Breast epithelium (tissue), 4 donors: ENCODE data around the gene MYO1D. TPM values are rescaled to one million over a fixed set of nuclear protein-coding genes. Genes with fewer than 3 reads are reported as not detected.

Experiments
- DNase-seq, 2 donors: peaks; one replicate each; pipeline ENCODE4 v3.0.0-alpha.2; 2019; ENCODE audit warnings: low spot score in 2 of 2
- H3K27ac ChIP-seq, 2 donors: fragments of 200-600 bp; sonication (generic) in 1 of 2; one replicate each; pipeline ENCODE4 v1.5.1; 2016 to 2019; ENCODE audit warnings: mild to moderate bottlenecking in 1 of 2
- H3K27me3 ChIP-seq, 2 donors: fragments of 200-600 bp; sonication (generic) in 1 of 2; one replicate each; pipeline versions ENCODE4 v1.5.1 to v1.6.0; 2017 to 2019; ENCODE audit warnings: control low read depth in 1 of 2, mild to moderate bottlenecking in 1 of 2
- H3K36me3 ChIP-seq: fragments of 200-600 bp; one replicate; pipeline ENCODE4 v1.5.1; 2019
- H3K4me1 ChIP-seq, 2 donors: fragments of 200-600 bp; sonication (generic); one replicate each; pipeline ENCODE4 v1.5.1; 2016 to 2019; ENCODE audit warnings: control low read depth in 1 of 2
- H3K4me3 ChIP-seq, 3 donors: fragments of 200-600 bp; sonication (generic); 1 replicate in 2 of 3; 2 replicates in 1 of 3; pipeline ENCODE4 v1.5.1; 2016 to 2019; ENCODE audit warnings: mild to moderate bottlenecking in 3 of 3, moderate library complexity in 2 of 3
- H3K9me3 ChIP-seq, 2 donors: fragments of 200-600 bp; sonication (generic) in 1 of 2; one replicate each; pipeline ENCODE4 v1.5.1; 2016 to 2019; ENCODE audit warnings: control low read depth in 1 of 2
- CTCF ChIP-seq, 3 donors: fragments of 450-650 bp; IDR thresholded peaks; one replicate each; pipeline ENCODE4 v1.5.1; 2016 to 2017; ENCODE audit warnings: antibody characterized with exemption in 3 of 3, mild to moderate bottlenecking in 3 of 3, moderate library complexity in 3 of 3
- POLR2A ChIP-seq: fragments of 450-650 bp; IDR thresholded peaks from one replicate; pipeline ENCODE4 v1.6.1; 2016; ENCODE audit warnings: antibody characterized with exemption, mild to moderate bottlenecking, moderate library complexity
- POLR2AphosphoS5 ChIP-seq, 3 donors: sonication (generic); formaldehyde crosslinking; IDR thresholded peaks; one replicate each; pipeline ENCODE4 v1.6.1; 2017; ENCODE audit warnings: antibody characterized with exemption in 3 of 3
- intact Hi-C: fragments of 100-400 bp; cut with DNase I; formaldehyde crosslinking; loops from one replicate; pipeline ENCODE4 v1.15.1; 2023; ENCODE audit warnings: low total_unique reads
- total RNA-seq, 3 donors: library from RNA; depleted of rRNA; stranded (reverse); fragments of >200 nt; gene quantifications; one replicate each; pipeline ENCODE4 v1.1.0, GENCODE V29; 2016

The MYO1D gene
- total RNA-seq, 3 donors from 2014 or later: 54.4 to 114 (median 76.7) TPM

- intact Hi-C loops: no loop called here
- H3K27me3 ChIP-seq: no peaks in the 10 kb centered on the region
- H3K36me3 ChIP-seq: no peaks in the 10 kb centered on the region
- no peak for DNase-seq
- no peaks in the 10 kb centered on the region for H3K9me3 ChIP-seq
- no peak overlapping the region for H3K27ac ChIP-seq
- no peak for TF ChIP-seq CTCF (IDR thresholded peaks at IDR 0.05)
- no peak for TF ChIP-seq POLR2AphosphoS5 (IDR thresholded peaks at IDR 0.05)
- TF ChIP-seq POLR2A: no peak
- no peaks in the 10 kb centered on the region for H3K4me1 ChIP-seq
- no peak overlapping the region for H3K4me3 ChIP-seq
These were observed 188.7 kb downstream of the MYO1D start for GRCh38 chr17:32688221-32688620.

GRCh38 chr17:32684087-32684958 lies 192.6 kb downstream of the MYO1D start:
- intact Hi-C loops: no loop called here
- no peak overlapping the region for H3K4me3 ChIP-seq
- TF ChIP-seq POLR2AphosphoS5 (IDR thresholded peaks at IDR 0.05) (no peak), CTCF (IDR thresholded peaks at IDR 0.05) (no peak), POLR2A (no peak)

GRCh38 chr17:32673964-32674363 lies 203.0 kb downstream of the MYO1D start:
- H3K27me3 ChIP-seq: no peaks in the 10 kb centered on the region
- H3K9me3 ChIP-seq: peaks cover 0 to 5% of the 10 kb centered on the region in 2 donors
- no peaks in the 10 kb centered on the region for H3K36me3 ChIP-seq
- H3K4me3 ChIP-seq: no peak overlapping the region
- TF ChIP-seq POLR2A: no peak
- TF ChIP-seq CTCF (IDR thresholded peaks at IDR 0.05): no peak
- no peak for TF ChIP-seq POLR2AphosphoS5 (IDR thresholded peaks at IDR 0.05)
- intact Hi-C loops: no loop called here
- H3K4me1 ChIP-seq: no peaks in the 10 kb centered on the region
- H3K27ac ChIP-seq: no peak overlapping the region
- no peak for DNase-seq

More at GRCh38 chr17:32684087-32684958, 192.6 kb downstream of the MYO1D start:
- H3K27ac ChIP-seq: no peak overlapping the region
- H3K9me3 ChIP-seq: no peaks in the 10 kb centered on the region
- no peaks in the 10 kb centered on the region for H3K27me3 ChIP-seq
- no peaks in the 10 kb centered on the region for H3K4me1 ChIP-seq
- H3K36me3 ChIP-seq: no peaks in the 10 kb centered on the region
- DNase-seq: no peak

GRCh38 chr17:32672711-32673110 lies 204.2 kb downstream of the MYO1D start:
- TF ChIP-seq CTCF (IDR thresholded peaks at IDR 0.05) (no peak), POLR2AphosphoS5 (IDR thresholded peaks at IDR 0.05) (no peak), POLR2A (no peak)
- no peak for DNase-seq
- intact Hi-C loops: no loop called here
- H3K27ac ChIP-seq: no peak overlapping the region
- H3K9me3 ChIP-seq: peaks cover 0 to 5% of the 10 kb centered on the region in 2 donors
- no peak overlapping the region for H3K4me3 ChIP-seq
- H3K27me3 ChIP-seq: no peaks in the 10 kb centered on the region
- H3K36me3 ChIP-seq: no peaks in the 10 kb centered on the region
- no peaks in the 10 kb centered on the region for H3K4me1 ChIP-seq

- Histone ChIP-seq H3K27ac (no peak overlapping the region), H3K27me3 (no peaks in the 10 kb centered on the region), H3K9me3 (peaks cover 0 to 5% of the 10 kb centered on the region in 2 donors), H3K36me3 (no peaks in the 10 kb centered on the region), H3K4me1 (no peaks in the 10 kb centered on the region), H3K4me3 (no peak overlapping the region)
- peak in 1 of 2 donors; percentile 24 for DNase-seq
- TF ChIP-seq POLR2AphosphoS5 (IDR thresholded peaks at IDR 0.05) (no peak), POLR2A (no peak), CTCF (IDR thresholded peaks at IDR 0.05) (no peak)
- intact Hi-C loops: no loop called here
These were observed 205.0 kb downstream of the MYO1D start for GRCh38 chr17:32671896-32672295.
